HCEC 1CT (cell line): ENCODE measurements around the gene ANKRD1.
"Not testable (repeated sequence)": the region's sequence is repeated elsewhere in the genome, so short reads cannot be mapped to it uniquely, and the experiment has no call there.

Experiments
- DNase-seq: peaks from one replicate; pipeline ENCODE4 v3.0.0-alpha.2; 2017

Gene ANKRD1

GRCh38 chr10:90911133-90912051 lies 9.5 kb downstream of the ANKRD1 start:
- DNase-seq = peak; percentile 69

GRCh38 chr10:90906596-90906995 lies 14.3 kb downstream of the ANKRD1 start:
- DNase-seq = no peak

GRCh38 chr10:90905925-90906324 lies 15.0 kb downstream of the ANKRD1 start:
- no peak for DNase-seq

- DNase-seq = not testable (repeated sequence)
These were observed 24.0 kb downstream of the ANKRD1 start for GRCh38 chr10:90896916-90897315.

GRCh38 chr10:90893190-90893589 lies 27.7 kb downstream of the ANKRD1 start:
- DNase-seq = no peak

GRCh38 chr10:90890347-90890746 lies 30.5 kb downstream of the ANKRD1 start:
- peak; percentile 45 for DNase-seq

- DNase-seq = peak; percentile 5
These were observed 31.3 kb downstream of the ANKRD1 start for GRCh38 chr10:90889636-90890035.

- DNase-seq = no peak
These were observed 32.5 kb downstream of the ANKRD1 start for GRCh38 chr10:90888387-90888786.

- no peak for DNase-seq
These were observed 33.3 kb downstream of the ANKRD1 start for GRCh38 chr10:90887555-90887954.

GRCh38 chr10:90885176-90885575 lies 35.7 kb downstream of the ANKRD1 start:
- peak; percentile 74 for DNase-seq

GRCh38 chr10:90884431-90884830 lies 36.5 kb downstream of the ANKRD1 start:
- DNase-seq = peak; percentile 39

GRCh38 chr10:90880059-90880719 lies 40.7 kb downstream of the ANKRD1 start:
- DNase-seq = peak; percentile 34

- DNase-seq = no peak
These were observed 41.8 kb downstream of the ANKRD1 start for GRCh38 chr10:90879062-90879461.

GRCh38 chr10:90872648-90873020 lies 48.3 kb downstream of the ANKRD1 start:
- no peak for DNase-seq

GRCh38 chr10:90871766-90872647 lies 48.9 kb downstream of the ANKRD1 start, which contains the start of gene RPP30:
Gene RPP30 (plus strand): TSS chr10:90871974. CDS start chr10:90871987, 13 bp downstream.
- peak; percentile 86 for DNase-seq

- DNase-seq = peak; percentile 69
These were observed 49.6 kb downstream of the ANKRD1 start for GRCh38 chr10:90871279-90871765.

- DNase-seq = no peak
These were observed 54.8 kb downstream of the ANKRD1 start for GRCh38 chr10:90866050-90866598.

- peak; percentile 43 for DNase-seq
These were observed 55.5 kb downstream of the ANKRD1 start for GRCh38 chr10:90865401-90865800.

GRCh38 chr10:90862908-90863514 lies 57.9 kb downstream of the ANKRD1 start:
- DNase-seq = peak; percentile 58
